A549 treated with Hydrocortisone at 1 μM for 4 hours (cell line): ENCODE data around the gene EHD1. TPM values are rescaled to one million over a fixed set of nuclear protein-coding genes. Genes with fewer than 3 reads are reported as not detected.

Source experiments
- total RNA-seq: library from RNA; stranded (reverse); fragments of 200-300 nt; extraction: Qiagen RNA extraction; gene quantifications from 5 replicates; pipeline ENCODE4 v1.2.3, GENCODE V29; 2022

EHD1 gene
- 104 to 116 TPM (median 113 TPM) in 5 replicates for total RNA-seq

GRCh38 chr11:64878494-64879243 is at the start of gene EHD1:
EHD1 (minus strand) TSS chr11:64878621; CDS start chr11:64878464, 157 bp downstream.

GRCh38 chr11:64923944-64924909 is 45.8 kb upstream of the EHD1 start, which contains the start of gene PPP2R5B:
PPP2R5B (plus strand) TSS chr11:64924689; CDS start chr11:64925735, 1,046 bp downstream.

DNA sequence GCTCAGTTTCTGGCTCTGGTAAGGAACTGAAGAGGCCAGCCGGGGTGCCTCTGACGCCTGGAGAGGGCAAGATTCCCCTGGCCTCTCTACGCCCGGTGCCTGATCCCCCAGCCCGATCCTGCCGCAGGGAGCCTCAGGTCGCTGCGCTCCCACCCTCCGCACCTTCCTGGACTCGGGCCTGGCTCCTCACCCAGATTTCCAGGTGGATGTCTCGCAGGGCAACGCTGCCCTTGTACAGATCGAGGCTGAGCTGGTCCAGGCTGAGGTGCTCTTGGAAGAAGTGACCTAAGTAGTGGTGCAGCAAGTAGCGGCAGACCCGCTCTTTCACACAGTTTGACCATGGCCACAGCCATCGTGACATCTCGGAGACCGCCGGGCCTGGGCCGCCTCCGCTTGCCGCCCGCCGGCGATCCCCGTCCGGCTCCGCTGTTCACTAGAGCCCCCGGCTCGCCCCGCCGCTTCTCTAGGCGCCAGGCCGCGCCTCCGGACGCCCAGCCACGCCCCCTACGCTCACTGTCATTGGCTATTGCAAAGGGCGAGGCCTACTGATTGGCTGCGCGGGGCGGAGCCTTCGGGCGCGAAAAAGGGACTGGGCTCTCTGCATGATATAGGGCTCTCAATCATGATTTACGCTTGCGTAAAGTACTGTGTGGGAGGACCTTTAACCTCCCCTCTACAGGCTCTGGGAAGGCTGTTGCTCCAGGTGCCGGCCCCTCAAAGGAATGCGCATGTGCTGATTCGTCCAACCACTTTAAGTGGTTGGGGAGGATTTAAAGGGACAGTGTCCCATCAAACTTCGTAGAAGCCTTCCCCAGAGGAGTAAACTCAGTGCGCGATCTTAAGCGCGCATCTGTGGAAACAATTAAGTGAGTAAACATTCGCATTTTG is 38.6 kb upstream of the EHD1 start, which contains the start of gene ATG2A:
Gene ATG2A (minus strand): TSS at position 435 of the 888 bp plus-strand sequence. CDS start 74 bp downstream, at position 361.

GRCh38 chr11:64844330-64845128 is 33.9 kb downstream of the EHD1 start, which contains the start of gene CDC42BPG:
CDC42BPG (minus strand) TSS chr11:64844653; CDS start chr11:64844569, 84 bp downstream.

GRCh38 chr11:64810271-64810890 is 68.0 kb downstream of the EHD1 start, which contains the start of gene MEN1:
MEN1 (minus strand) TSS chr11:64810551; CDS start chr11:64810109, 442 bp downstream.

GRCh38 chr11:64803158-64803845 is 75.1 kb downstream of the EHD1 start, which contains the start of gene MAP4K2:
MAP4K2 (minus strand) TSS chr11:64803214; CDS start chr11:64803149, 65 bp downstream.

Other genes with a start within 250 kb of the EHD1 start
- 0.12 to 0.32 TPM (median 0.18 TPM) in 5 replicates for gene NRXN2, start 155.4 kb downstream of the EHD1 start, total RNA-seq
- gene RASGRP2, start 134.5 kb downstream of the EHD1 start, total RNA-seq = 0.97 to 2.1 TPM (median 1.5 TPM) in 5 replicates
- 0.20 to 0.55 TPM (median 0.36 TPM) in 5 replicates for gene PYGM, start 118.6 kb downstream of the EHD1 start, total RNA-seq
- 150 to 224 TPM (median 153 TPM) in 5 replicates for gene SF1, start 100.1 kb downstream of the EHD1 start, total RNA-seq
- 7.7 to 9.3 TPM (median 8.4 TPM) in 5 replicates for gene MAP4K2, start 75.4 kb downstream of the EHD1 start, total RNA-seq
- 35.0 to 40.0 TPM (median 37.1 TPM) in 5 replicates for gene MEN1, start 68.1 kb downstream of the EHD1 start, total RNA-seq
- 1.5 to 2.1 TPM (median 1.5 TPM) in 5 replicates for gene CDC42BPG, start 34.0 kb downstream of the EHD1 start, total RNA-seq
- gene ATG2A, start 38.6 kb upstream of the EHD1 start, total RNA-seq = 13.9 to 20.4 TPM (median 19.8 TPM) in 5 replicates
- gene PPP2R5B, start 46.1 kb upstream of the EHD1 start, total RNA-seq = 4.0 to 5.5 TPM (median 4.9 TPM) in 5 replicates
- not detected in 5 replicates for gene GPHA2, start 57.3 kb upstream of the EHD1 start, total RNA-seq
- gene MAJIN, start 93.5 kb upstream of the EHD1 start, total RNA-seq = not detected in 5 replicates
- gene BATF2, start 118.3 kb upstream of the EHD1 start, total RNA-seq = 0.54 to 0.70 TPM (median 0.61 TPM) in 5 replicates
- 142 to 189 TPM (median 180 TPM) in 5 replicates for gene ARL2, start 135.5 kb upstream of the EHD1 start, total RNA-seq
- gene SNX15, start 148.8 kb upstream of the EHD1 start, total RNA-seq = 22.6 to 24.7 TPM (median 23.2 TPM) in 5 replicates
- 37.2 to 55.5 TPM (median 51.1 TPM) in 5 replicates for gene SAC3D1, start 162.6 kb upstream of the EHD1 start, total RNA-seq
- not detected in 5 replicates for gene NAALADL1, start 179.9 kb upstream of the EHD1 start, total RNA-seq
- gene CDCA5, start 205.4 kb upstream of the EHD1 start, total RNA-seq = 68.3 to 74.3 TPM (median 72.1 TPM) in 5 replicates
- 31.9 to 34.7 TPM (median 34.4 TPM) in 5 replicates for gene ZFPL1, start 205.6 kb upstream of the EHD1 start, total RNA-seq
- 47.3 to 73.3 TPM (median 54.8 TPM) in 5 replicates for gene VPS51, start 217.6 kb upstream of the EHD1 start, total RNA-seq
- 4.6 to 7.5 TPM (median 5.6 TPM) in 5 replicates for gene TM7SF2, start 233.3 kb upstream of the EHD1 start, total RNA-seq
- gene ZNHIT2, start 239.1 kb upstream of the EHD1 start, total RNA-seq = 13.2 to 22.8 TPM (median 20.4 TPM) in 5 replicates
- gene FAU, start 243.5 kb upstream of the EHD1 start, total RNA-seq = 745 to 1,060 TPM (median 973 TPM) in 5 replicates
- 69.7 to 79.5 TPM (median 73.4 TPM) in 5 replicates for gene MRPL49, start 243.7 kb upstream of the EHD1 start, total RNA-seq